ENCODE measurements around the gene NMNAT3.

The NMNAT3 gene

GRCh38 chr3:139521144-139521543 lies 156.6 kb downstream of the NMNAT3 start:
- DNase-seq (ENCODE audit: low spot score), result no peak

GRCh38 chr3:139519998-139520737 lies 157.6 kb downstream of the NMNAT3 start:
- peak; percentile 76 for DNase-seq (ENCODE audit: low spot score)

- DNase-seq (ENCODE audit: low spot score), result no peak
Observed at GRCh38 chr3:139518926-139519842, 158.6 kb downstream of the NMNAT3 start.

GRCh38 chr3:139518306-139518705 lies 159.5 kb downstream of the NMNAT3 start:
- no peak for DNase-seq (ENCODE audit: low spot score)

- DNase-seq (ENCODE audit: low spot score), result no peak
Observed at GRCh38 chr3:139517321-139518065, 160.3 kb downstream of the NMNAT3 start.

- DNase-seq (ENCODE audit: low spot score), result no peak
Observed at GRCh38 chr3:139514741-139515140, 163.0 kb downstream of the NMNAT3 start.

Measured in SW480 (cell line).